Forelimb muscle (tissue), 1 donor: ENCODE measurements around the gene CCDC68. TPM values are rescaled to one million over a fixed set of nuclear protein-coding genes. Genes with fewer than 3 reads are reported as not detected.

Source experiments
- DNase-seq: peaks from one replicate; pipeline ENCODE4 v3.0.0-alpha.2; 2013; ENCODE audit warnings: low read depth
- polyA plus RNA-seq: library from polyadenylated mRNA; unstranded; fragments of 120-200 nt; gene quantifications from one replicate; pipeline ENCODE4 v1.2.1, GENCODE V29; 2013; ENCODE audit not compliant: insufficient read length

CCDC68 gene
- polyA plus RNA-seq, 1 donor, result 0.39 TPM

DNA sequence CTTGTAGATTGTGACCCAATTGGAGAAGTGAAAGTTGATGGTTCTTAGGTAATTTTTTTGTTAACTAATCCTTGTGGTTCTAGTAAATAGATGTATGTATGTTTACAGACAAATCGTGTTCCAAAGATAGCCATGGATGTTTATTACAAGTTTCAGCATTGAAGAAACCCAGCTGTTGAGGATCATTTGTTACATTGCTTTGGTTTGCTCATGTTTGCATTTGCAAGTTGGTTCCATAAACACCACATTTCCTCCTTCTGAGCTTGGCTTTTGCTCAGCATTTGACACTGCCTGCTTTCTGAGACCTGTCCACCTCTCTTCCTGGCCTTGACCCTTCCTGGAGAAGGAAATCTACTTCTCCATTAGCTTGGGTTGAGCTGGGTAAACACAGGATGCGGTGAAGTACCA is 1.8 kb upstream of the CCDC68 start:
- DNase-seq, result no peak

DNA sequence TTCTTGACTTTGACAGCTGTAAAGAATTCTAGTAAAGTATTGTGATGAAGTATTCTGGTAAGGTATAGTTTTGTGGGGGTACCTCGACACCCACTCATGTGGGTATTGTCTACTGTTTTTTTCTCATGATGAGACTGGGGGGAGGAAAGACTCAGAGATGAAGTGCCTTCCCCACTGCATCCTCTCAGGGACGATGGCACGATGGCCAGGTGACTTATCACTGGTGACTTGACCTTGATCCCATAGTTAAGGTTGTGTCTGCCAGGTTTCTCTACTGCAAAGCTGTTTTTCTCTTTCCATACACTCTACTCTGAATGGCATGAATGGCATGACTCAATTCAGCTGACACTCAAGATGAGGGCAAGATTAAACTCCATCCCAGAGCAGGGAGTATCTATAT is 936 bp upstream of the CCDC68 start:
- no peak for DNase-seq

DNA sequence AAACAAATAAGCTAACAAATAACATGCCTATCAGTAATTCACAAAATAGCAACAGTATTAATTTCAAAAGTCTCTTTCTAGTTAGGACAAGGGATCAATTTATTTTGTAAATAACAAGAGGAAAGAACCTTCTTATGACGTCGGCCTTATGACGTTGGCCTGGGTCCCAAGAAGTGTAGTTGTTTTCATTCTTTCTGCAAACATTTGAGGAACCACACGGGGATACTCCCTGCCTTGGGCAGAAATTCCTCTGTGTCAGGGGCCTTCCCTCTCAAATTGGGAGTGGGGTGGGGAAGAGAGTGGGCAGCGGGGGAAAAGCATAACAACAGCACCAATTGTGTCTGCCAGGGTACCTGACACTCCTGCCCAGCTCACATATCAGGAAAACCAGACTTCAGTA is 1.3 kb downstream of the CCDC68 start:
- DNase-seq, result no peak

DNA sequence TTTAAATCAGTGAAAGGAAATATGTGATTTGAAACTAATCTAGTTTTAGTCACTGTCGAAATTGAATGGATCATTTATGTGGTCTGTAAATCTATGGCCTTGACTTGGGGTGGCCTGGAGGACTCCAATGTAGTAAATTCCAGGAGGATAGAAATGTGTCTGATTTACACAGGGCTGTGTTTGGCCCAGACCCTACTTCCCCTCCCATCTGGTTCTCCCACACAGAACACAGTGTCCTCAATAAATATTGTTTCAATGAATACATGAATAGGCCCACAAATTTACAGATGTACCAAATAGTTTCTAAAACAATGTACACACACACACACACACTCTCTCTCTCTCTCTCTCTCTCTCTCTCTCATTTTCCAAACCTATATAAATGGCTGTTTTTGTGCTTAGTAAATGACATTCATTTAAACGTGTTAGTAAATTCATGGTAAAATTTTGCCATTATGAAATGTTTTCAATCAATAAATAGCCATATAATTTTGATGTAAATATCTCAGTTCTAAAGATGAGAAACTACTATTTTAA is 1.9 kb downstream of the CCDC68 start:
- DNase-seq, result no peak

DNA sequence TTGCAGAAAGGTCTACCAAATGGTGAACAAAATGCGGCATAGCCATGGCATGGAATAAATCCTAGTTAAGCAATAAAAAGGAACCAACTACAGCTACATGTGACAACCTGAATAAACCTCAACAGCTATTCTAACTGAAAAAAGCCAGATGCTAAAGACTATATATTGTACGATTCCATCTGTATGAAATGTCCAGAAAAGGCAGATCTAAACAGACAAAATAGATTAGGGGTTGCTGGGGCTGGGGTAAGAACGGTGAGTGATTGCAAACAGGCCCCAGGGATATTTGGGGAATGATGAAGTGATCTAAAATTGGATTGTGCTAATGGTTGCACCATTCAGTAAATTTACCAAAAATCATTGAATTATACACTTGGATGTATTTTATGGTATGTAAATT is 2.8 kb downstream of the CCDC68 start:
- DNase-seq, result no peak

DNA sequence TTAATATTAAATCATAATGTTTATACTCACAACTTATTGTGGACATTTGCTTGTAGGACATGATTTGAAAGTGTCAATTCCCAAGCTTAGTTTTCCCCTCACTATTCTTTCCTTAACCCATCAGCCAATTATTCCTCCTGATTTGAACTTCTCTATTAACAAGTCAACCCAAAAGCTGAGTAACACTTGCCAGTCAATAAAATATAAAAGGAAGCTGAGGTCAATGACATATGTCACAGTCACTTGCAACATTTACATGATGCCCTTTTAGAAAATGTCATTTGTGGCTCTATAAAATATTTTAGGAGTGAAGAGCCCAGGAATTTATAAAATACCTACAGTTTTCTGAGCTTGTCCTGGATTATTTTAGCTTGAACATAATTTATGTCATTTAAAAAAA is 7.2 kb downstream of the CCDC68 start:
- DNase-seq, result no peak

DNA sequence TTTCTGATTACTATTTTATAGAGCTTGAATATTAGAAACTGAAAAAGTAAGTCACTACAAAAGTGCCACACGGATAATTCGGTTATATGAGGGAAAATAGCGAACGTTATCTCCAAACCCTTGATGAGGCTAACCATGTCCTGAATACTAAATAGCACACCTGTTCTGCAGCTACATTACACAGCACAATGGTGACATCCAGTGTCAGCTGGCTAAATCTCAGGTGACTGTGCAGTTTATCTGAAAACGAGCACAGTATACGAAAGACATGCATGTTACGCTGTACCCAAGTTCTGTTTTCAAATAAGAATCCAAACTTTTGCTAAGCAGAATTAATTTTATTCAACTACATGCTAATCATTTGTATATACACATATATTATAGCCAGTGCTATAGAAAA is 9.0 kb downstream of the CCDC68 start:
- DNase-seq, result no peak

DNA sequence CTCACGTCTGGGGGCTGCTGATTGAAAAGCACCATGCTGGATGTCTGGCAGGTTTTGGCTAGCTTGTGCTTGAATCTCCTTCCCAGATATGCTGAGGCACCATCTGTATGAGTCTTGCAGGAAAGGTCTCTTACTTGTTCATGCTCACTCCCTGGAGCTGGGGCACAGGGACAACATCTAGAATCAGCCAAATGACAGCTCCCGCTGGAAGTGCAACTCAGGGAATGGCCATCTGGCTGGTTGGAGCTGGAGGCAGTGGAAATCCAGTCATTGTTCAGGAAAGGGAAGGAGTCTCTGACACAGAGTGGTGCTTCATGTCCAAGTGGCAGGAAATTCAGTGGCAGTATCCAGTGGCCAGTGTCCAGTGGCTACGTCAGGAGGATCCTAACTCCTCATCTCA is 9.7 kb downstream of the CCDC68 start:
- no peak for DNase-seq

DNA sequence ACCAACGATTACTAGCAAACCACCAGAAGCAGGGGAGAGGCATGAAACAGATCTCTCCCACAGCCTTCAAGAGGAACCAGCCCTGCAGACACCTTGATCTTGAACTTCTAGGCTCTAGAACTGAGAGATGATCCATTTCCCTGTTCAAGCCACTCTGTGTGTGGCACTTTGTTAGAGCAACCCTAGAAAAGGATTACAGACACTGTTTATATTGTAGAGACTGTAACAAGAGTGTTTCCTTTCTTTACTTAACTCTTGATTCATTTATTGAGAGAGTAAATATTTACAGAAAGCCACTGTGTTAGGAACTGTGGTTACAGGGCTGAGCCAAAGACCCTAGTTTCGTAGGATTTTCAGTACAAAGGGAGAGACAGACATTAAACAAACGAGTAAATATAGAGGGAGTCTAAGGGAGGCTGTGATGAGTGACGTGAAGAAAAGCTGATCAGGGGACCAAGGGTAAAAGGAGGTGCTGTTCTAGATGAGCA is 10.9 kb downstream of the CCDC68 start:
- DNase-seq, result no peak

DNA sequence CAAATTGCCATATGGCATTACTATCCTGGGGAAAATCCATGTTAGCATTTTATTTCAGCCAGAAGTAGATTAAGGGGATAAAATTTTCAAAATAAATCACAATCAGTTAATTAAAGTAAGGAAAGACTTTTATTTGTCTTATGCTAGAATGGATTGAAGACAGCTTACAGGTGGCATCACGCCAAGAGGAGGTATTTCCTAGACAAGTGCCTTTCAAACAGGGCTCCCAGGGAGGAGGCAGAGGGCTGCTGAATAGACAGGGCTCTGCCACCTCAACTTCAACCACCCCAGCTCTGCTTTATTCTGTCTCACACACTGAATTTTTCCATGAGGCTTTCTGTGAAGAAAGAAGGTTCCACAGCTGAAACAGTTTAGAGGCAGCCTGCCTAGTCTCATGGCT is 12.2 kb downstream of the CCDC68 start:
- no peak for DNase-seq

DNA sequence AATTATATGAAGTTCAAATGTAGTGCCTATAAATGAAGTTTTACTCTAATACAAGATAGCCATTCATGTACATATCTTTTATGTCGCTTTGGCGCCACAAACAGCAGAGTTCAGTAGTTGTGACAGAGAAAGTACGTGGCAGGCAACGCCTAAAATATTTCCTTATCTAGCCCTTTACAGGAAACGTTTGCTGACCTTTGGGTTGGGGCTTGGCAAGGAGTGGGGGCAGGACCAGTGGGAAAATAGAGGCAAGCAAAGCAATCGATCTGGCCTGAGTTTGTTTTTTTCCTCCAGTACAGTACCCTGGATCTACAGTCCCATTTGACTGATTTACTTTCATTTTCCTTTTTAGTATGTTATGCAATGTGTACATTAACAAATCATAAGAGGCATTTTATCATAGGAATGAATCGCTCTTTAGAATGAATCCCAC is 13.1 kb downstream of the CCDC68 start:
- no peak for DNase-seq

DNA sequence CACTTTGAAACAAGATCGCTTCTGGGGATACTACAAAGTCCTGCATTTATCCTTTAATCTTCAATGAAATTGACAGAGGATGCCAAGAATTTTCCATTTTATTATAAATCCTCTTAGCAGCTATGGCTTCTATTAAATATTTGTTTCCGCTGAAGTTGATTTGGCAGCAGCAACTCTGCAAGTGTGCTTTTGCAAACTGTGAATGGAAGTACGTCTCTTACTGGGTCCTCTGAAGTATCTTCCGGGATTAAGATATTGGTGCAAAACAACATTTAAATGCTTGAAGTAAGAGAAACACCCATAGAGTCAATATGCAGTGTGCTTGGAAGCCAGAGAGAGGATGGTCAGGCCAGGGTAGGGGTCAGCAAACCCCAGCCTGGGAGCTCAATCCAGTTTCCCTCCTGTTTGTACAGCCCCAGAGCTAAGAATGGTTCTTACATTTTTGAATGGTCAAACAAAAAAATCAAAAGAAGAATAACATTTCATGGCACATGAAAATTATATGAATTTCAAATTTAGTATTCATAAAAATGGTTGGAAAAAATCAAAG is 13.6 kb downstream of the CCDC68 start:
- no peak for DNase-seq

DNA sequence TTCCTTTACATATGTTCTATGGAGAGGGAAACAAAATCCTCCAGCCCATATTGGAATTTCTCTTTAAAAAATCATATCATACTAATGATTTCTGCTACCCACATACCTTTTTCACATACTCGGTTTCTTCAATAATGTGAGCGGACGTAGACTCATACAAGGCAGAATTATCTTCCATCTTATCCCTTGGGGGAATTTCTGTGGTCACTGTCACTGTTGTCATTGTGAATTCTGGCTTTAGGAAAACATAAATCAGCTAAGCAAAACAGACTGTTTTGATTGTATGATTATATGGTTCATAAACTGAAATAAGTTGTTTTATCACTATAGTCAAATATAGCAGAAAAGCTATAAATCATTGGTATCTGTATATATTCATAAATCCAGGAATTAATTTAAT is 16.7 kb downstream of the CCDC68 start:
- DNase-seq, result no peak

DNA sequence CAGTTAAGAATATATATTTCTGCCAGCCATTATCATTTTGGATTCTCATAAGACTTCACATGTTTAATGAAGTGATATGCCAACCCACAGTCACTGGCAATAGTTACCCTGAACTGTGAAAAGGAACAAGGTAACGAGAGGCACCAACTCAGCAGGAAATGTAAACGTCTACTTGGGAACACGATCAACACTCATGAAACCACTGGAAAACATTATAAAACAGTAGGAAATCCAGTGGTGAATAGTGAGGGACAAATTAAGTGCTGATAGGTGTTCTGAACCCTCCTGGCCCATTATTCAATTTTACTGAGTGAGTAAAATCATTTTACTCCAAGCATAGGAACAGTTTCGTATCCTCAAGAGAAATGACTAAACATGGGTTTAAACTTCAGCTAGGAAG is 17.1 kb downstream of the CCDC68 start:
- DNase-seq, result no peak

DNA sequence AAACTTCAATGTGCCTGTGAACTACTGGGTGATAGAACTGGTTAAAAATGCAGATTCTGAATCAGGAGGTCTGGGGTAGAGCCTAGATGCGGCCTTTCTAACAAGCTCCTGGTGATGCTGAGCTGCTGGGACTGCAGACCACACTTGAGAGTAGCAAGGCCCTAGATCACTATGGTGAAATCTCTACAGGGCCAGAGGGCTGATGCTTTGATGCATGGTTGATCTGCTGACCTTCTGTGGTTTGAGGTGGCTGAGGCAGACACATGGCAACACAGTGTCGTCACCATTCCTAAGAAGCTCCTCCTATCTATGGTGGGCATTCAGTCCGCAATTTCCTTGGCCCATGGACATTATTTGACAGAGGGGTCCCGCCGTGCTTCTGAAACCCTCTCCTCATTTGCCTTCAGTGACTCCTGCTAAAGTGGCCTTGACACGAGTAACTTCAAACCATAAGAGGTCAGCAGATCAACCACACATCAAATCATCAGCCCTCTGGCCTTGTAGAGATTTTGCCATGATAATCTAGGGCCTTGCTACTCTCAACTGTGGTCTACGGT is 19.8 kb downstream of the CCDC68 start:
- no peak for DNase-seq

DNA sequence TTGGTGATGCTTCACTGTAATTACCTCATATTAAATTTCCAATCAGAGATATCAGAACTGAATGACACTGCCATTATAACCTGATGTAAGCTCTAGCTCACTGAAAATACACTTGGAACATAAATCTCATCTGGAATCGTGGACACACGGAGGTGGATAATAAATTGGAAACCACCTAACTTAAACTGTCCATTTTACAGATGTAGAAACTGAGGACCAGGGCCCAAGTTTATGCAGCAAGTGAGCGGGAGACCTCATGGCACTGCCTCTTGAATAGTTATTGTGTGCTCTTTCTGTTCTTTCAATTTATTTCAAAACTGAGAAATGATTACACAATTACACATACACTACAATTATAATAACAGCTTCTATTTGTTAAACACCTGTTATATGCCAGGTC is 20.8 kb downstream of the CCDC68 start:
- no peak for DNase-seq

DNA sequence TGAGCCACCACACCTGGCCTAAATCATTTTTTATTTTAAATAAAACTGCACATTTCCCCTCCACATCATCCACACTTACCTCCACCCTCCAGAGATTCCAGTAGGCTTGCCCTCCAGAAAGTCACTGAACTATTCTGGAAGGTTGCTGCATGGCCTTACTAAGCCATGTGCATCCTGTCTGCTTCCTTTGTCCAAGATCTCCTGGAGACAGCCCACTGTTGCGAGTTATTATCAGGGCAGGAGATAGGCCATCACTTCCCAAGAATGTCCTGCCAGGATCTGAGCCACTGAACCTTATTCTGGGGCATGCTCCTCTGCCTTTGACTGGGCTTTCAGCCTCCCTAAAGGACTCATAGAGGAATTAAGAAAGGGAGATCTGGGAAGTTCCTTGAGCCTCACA is 26.8 kb downstream of the CCDC68 start:
- no peak for DNase-seq

DNA sequence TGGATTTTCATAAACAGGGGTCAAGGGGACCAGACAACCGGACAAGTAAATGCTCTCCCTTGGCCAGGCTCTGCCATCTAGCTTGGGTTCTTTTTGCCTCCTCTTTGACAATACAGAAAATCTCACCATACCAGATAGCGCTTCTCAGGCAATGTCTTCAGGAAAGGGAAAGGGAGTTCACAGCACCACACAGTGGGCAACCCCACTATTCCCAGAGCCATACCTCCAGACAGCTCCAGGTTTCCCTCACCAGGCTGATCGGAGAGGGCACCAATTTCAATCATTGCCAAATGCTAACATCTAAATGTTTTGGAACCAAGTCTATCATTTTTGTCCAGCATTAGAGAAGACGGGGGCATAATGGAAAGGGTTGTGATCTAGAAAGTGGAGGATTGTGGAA is 28.1 kb downstream of the CCDC68 start:
- DNase-seq, result no peak

DNA sequence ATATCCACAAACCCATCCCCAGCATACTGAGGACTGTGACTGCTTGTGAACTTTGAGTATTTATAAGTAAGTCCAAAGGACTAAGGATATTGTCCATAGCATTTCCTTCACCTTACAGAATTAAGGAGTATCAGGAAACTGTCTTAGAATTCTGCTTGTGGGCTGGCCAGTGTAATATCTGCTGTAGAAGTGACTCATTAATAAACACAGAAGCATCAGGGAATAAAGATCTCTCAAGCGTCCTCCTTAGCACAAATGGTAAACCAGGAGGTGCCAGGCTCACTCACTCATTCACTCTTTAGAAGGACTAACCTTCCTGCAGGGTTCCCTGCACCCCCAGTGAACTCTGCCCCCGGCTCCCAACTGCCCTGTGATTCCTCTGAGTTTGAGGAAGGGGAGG is 31.0 kb downstream of the CCDC68 start:
- DNase-seq, result no peak

DNA sequence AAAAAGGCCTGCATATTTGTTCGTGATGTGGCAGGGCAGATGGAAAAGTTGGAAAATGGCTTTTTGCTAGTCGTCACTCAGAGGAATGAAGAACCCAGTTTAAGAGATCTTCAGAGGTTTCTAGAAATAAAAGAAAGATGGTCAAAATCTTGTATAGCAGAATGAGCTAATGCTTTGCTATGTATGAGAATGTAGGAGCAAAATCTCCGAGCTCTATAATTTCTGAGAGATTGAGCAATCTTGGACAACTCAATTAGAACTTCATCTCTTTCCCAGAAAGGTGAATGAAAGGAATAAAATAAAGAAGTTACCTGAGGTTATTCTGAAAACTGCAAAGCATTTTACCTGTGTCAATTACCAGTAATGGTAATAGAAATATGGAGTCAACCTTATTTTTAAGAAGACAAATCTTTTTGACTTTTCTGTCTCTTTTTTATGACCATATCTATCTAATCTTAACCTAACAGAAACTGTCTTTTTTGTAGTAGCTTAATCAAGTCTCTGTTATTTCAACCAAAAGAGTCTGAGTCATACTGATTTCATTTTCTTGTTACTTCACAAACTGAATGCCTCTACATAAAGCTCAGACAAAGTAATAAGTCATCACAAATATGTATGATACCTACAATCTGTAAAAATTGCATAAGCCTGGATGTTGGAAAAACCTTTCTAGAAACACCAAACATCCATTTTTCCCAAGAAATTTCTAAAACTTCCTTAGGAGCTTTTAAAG is 32.5 kb downstream of the CCDC68 start:
- no peak for DNase-seq

DNA sequence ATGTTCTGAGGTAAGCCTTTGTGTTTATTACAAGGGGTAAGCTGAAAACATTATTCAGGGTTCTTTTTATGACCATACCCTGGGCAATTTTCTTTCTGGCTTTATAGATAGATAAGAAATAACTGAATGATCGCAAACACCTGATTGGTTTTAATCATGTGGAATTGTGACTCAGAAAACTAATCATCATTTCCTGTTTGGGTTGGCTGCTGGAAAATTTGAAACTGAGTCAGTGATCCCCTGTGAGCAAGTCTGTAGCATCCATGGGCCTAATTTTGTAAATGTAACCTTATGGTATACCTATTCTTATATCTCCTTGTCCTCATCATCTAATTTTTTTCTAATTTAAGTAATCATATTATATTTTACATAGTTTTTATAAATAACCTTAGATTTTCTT is 34.3 kb downstream of the CCDC68 start:
- no peak for DNase-seq

DNA sequence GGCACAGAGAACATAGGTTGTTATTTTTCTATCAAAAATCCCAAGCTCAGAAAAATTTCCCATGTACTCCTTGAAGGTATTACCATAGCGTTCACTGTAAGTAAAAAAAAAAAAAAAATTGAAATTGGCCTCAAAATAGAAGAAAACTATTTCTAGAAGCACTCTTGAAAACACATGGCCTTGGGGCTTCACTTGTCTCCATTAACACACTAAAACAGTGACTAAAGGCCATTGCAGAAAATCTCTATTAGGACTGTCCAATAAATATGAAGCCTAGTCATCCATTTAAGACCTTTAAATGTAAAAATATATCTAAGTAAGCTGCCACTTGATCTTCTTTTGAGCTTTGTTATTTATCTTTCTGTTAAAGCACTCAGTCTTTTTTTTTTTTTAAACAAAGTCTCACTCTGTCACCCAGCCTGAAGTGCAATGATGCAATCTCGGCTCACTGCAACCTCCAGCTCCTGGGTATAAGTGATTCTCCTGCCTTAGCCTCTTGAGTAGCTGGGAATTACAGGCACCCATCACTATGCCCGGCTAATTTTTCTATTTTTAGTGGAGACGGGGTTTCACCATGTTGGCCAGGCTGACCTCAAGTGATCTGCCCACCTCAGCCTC is 35.8 kb downstream of the CCDC68 start:
- no peak for DNase-seq

DNA sequence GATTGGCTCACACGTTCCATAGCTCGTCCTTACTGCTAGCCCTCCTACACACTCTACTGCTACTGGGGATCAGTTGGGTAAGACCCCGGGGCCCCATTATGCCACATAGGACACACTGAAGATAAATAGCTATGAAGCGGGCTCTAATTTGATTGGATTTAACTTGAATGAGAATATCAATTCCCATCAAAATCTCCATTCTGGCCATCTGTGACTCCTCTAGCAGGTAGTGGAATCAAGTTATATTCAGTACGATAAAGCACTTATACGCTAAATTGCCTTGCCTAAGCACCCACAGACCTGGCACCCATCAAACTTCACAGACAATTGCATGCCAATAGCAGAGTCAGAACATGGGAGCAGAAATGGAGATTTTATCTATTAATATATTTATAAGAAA is 39.8 kb downstream of the CCDC68 start:
- DNase-seq, result no peak
